Muscle layer of duodenum (tissue), 2 donors: ENCODE data around the gene SMC4.
A peak's percentile ranks its signal among the peaks of the same experiment; 100 is the strongest.

ENCODE experiments used
- H3K27ac ChIP-seq: one replicate; pipeline ENCODE4 v1.7.0; 2013; ENCODE audit warnings: mild to moderate bottlenecking, low read length
- H3K27me3 ChIP-seq: one replicate; pipeline ENCODE4 v1.7.0; 2013; ENCODE audit warnings: low read depth, mild to moderate bottlenecking, control low read depth, low read length
- H3K36me3 ChIP-seq, 2 donors: one replicate each; pipeline ENCODE4 v1.7.0; 2013; ENCODE audit warnings: low read length in 2 of 2, control low read depth in 1 of 2, mild to moderate bottlenecking in 1 of 2; ENCODE audit not compliant: insufficient read depth in 2 of 2, control insufficient read depth in 1 of 2
- H3K4me1 ChIP-seq, 2 donors: one replicate each; pipeline ENCODE4 v1.7.0; 2013; ENCODE audit warnings: low read length in 2 of 2, mild to moderate bottlenecking in 2 of 2, control low read depth in 1 of 2, moderate library complexity in 1 of 2; ENCODE audit not compliant: insufficient read depth in 2 of 2, control insufficient read depth in 1 of 2
- H3K4me3 ChIP-seq, 2 donors: one replicate each; pipeline ENCODE4 v1.7.0; 2013; ENCODE audit warnings: low read length in 2 of 2, low read depth in 1 of 2, mild to moderate bottlenecking in 1 of 2
- H3K9me3 ChIP-seq, 2 donors: one replicate each; pipeline ENCODE4 v1.7.0; 2013; ENCODE audit warnings: low read length in 2 of 2, control low read depth in 1 of 2, mild to moderate bottlenecking in 1 of 2; ENCODE audit not compliant: control insufficient read depth in 1 of 2
- donor health status: healthy.

Gene SMC4

DNA sequence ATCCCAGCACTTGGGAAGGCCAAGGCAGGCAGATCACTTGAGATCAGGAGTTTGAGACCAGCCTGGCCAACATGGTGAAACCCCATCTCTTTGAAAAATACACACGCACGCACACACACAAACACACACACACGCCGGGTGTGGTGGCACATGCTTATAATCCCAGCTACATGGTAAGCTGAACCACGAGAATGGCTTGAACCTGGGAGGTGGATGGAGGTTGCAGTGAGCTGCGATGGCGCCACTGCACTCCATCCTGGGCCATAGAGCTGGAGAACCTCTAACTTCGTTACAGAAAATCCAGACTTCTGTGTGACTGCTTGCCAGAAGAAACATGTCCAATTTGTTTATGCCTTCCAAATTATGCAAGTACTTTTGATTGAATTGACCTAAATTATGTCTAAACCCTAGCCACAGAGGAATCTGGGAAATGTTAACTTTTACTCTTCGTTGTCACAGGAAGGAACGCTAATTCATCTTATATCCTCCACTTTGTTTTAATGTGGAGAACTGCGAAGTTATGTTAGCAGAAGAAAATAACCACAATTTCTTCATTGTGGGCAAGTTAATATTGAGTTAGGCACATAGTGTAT is 28.5 kb downstream of the SMC4 start:
- no peaks in the 10 kb centered on the region for H3K4me1 ChIP-seq
- H3K4me3 ChIP-seq, result no peak overlapping the region
- no peak overlapping the region for H3K27ac ChIP-seq
- H3K27me3 ChIP-seq, result no peaks in the 10 kb centered on the region
- H3K36me3 ChIP-seq, result peaks cover 45 to 60% of the 10 kb centered on the region in 2 donors
- H3K9me3 ChIP-seq, result no peaks in the 10 kb centered on the region

DNA sequence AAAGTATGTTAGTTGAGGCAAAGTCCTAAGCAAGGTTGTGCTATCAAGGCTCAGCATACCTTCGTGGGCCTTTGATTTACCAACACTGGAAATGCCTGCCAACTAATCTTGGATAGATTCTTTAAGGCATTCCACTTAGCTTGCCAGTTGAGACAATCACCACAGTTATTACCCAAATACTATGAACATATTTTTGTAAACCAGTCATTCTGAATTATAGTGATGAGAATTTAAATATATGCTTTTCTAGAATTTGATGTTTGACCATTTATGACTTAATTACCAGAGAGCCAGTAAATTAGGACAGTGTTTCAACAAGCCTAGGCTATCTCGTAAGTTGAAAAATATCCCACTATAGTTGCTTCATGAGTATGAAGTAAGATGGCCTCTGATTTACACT is 34.6 kb downstream of the SMC4 start:
- Histone ChIP-seq H3K9me3 (no peaks in the 10 kb centered on the region), H3K36me3 (peaks cover 10 to 47% of the 10 kb centered on the region in 2 donors), H3K4me1 (no peaks in the 10 kb centered on the region), H3K4me3 (no peak overlapping the region), H3K27ac (no peak overlapping the region), H3K27me3 (no peaks in the 10 kb centered on the region)

DNA sequence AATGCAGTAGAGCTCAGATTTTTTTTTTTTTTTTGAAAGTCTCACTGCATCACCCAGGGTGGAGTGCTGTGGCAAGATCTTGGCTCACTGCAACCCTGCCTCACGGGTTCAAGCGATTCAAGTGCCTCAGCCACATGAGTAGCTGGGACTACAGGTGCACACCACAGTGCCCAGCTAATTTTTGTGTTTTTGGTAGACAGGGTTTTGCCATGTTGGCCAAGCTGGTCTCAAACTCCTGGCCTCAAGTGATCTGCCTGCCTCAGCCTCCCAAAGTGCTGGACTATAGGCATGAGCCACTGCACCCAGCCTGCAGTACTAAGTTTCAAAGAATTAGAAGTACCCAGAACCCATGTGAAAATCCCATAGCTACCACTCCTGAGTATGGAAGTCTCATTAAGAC is 35.6 kb downstream of the SMC4 start:
- H3K27ac ChIP-seq, result no peak overlapping the region
- no peak overlapping the region for H3K4me3 ChIP-seq
- no peaks in the 10 kb centered on the region for H3K27me3 ChIP-seq
- no peaks in the 10 kb centered on the region for H3K4me1 ChIP-seq
- H3K36me3 ChIP-seq, result peaks cover 10 to 45% of the 10 kb centered on the region in 2 donors
- no peaks in the 10 kb centered on the region for H3K9me3 ChIP-seq

DNA sequence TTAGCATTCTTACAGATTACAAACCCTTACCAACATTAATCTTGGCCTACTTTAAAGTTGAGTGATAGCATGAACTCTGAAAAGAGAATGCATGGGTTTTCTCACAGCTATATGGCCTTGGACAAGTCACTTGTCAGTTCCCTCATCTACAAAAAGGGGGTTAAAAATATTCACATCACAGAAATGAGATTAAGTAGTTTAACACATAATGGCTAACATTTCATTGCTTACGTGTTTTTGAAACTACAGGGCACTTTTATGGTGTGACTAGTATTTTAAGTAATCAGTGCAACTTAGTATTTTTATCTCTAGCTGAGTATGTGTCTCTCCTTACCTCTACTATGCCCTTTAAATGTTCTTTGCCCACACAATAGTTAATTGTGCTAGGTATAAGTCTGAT is 36.3 kb downstream of the SMC4 start:
- Histone ChIP-seq H3K4me1 (no peaks in the 10 kb centered on the region), H3K9me3 (no peaks in the 10 kb centered on the region), H3K27me3 (no peaks in the 10 kb centered on the region), H3K36me3 (peaks cover 10 to 39% of the 10 kb centered on the region in 2 donors), H3K27ac (no peak overlapping the region), H3K4me3 (no peak overlapping the region)

DNA sequence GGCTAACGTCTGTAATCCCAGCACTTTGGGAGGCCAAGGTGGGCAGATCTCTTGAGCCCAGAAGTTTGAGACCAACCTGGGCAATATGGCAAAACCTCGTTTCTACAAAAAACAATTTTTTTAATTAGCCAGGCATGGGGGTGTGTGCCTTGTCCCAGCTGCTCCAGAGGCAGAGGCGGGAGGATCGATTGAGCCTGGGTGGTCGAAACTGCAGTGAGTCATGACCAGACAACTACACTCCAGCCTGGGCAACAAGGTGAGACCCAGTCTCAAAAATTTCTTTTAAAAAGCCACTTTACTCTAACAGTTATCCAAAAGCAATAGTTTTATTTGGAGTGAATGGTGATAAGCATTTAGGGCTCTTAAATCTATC is 37.6 kb downstream of the SMC4 start:
- H3K36me3 ChIP-seq, result peaks cover 4 to 26% of the 10 kb centered on the region in 2 donors
- H3K27ac ChIP-seq, result no peak overlapping the region
- H3K4me1 ChIP-seq, result no peaks in the 10 kb centered on the region
- H3K4me3 ChIP-seq, result no peak overlapping the region
- H3K9me3 ChIP-seq, result no peaks in the 10 kb centered on the region
- no peaks in the 10 kb centered on the region for H3K27me3 ChIP-seq

DNA sequence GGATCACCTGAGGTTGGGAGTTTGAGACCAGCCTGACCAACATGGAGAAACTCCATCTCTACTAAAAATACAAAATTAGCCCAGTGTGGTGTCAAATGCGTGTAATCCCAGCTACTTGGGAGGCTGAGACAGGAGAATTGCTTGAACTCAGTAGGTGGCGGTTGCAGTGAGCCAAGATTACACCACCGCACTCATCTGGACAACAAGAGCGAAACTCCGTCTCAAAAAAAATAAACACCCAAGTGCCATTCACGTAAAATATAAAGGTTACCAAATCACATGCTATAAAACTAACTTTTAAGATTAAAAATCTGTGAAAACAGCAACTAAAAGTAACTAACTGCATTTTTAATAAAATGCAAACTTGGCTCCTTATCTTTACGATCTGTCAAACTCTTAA is 41.2 kb downstream of the SMC4 start:
- H3K36me3 ChIP-seq, result no peaks in the 10 kb centered on the region
- no peak overlapping the region for H3K4me3 ChIP-seq
- no peaks in the 10 kb centered on the region for H3K4me1 ChIP-seq
- no peak overlapping the region for H3K27ac ChIP-seq
- no peaks in the 10 kb centered on the region for H3K27me3 ChIP-seq
- H3K9me3 ChIP-seq, result peaks cover 0 to 2% of the 10 kb centered on the region in 2 donors

DNA sequence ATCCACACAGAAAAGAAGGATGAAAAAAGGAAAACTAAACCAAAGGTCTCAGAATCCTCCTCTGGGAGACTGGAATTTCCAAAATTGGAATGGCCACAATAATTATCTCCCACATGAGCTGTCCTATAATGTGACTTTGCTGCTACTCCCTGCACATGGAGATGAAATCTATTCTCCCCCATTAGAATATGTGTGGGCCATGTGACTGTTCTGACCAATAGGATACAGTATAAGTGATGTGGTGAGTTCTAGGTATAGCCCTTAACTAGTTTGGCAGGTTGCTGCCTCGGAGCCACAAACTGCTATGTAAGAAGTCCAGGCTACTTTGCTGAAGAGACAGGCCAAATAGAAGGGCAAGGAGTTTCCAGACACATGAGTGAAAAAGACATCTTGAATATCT is 45.0 kb downstream of the SMC4 start:
- H3K27me3 ChIP-seq, result no peaks in the 10 kb centered on the region
- no peak overlapping the region for H3K27ac ChIP-seq
- peaks cover 0 to 2% of the 10 kb centered on the region in 2 donors for H3K9me3 ChIP-seq
- H3K4me1 ChIP-seq, result peaks cover 0 to 6% of the 10 kb centered on the region in 2 donors
- no peak overlapping the region for H3K4me3 ChIP-seq
- H3K36me3 ChIP-seq, result no peaks in the 10 kb centered on the region

DNA sequence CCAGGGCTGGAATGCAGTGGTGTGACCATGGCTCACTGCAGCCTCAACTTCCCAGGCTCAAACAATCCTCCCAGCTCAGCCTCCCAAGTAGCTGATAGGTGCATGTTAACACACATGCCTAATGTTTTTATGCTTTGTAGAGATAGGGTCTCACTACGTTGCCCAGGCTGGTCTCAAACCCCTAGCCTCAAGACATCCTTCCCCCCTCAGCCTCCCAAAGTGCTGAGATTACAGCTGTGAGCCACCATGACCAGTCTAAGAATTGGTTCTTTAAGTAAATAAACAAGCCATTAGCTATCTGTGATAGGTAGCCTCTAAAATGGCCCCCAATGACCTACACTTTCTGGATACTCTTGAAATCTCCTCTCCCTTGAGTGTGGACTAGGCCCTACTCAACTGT is 46.4 kb downstream of the SMC4 start:
- peaks cover 0 to 2% of the 10 kb centered on the region in 2 donors for H3K9me3 ChIP-seq
- H3K4me3 ChIP-seq, result no peak overlapping the region
- H3K36me3 ChIP-seq, result no peaks in the 10 kb centered on the region
- peaks cover 0 to 12% of the 10 kb centered on the region in 2 donors for H3K4me1 ChIP-seq
- H3K27ac ChIP-seq, result no peak overlapping the region
- H3K27me3 ChIP-seq, result no peaks in the 10 kb centered on the region

DNA sequence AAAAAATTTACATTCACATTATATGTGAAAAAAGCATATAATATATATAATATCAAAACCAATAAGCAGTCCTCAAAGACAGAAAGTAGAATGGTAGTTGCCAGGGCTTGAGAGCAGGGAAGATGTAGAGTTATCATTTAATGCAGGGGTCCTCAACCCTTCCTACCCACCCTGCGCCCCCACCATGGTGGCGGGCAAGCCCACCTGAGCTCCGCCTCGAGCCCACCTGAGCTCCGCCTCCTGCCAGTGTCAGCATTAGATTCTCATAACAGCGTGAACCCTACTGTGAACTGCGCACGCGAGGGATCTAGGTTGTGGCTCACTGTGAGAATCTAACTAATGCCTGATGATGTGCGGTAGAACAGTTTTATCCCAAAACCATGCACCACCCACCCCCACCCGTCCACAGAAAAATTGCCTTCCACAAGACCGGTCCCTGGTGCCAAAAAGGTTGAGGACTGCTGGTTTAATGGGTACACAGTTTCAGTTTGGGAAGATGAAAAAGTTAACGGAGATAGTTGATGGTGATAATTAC is 47.1 kb downstream of the SMC4 start:
- Histone ChIP-seq H3K9me3 (peaks cover 0 to 2% of the 10 kb centered on the region in 2 donors), H3K27ac (no peak overlapping the region), H3K4me1 (peaks cover 0 to 12% of the 10 kb centered on the region in 2 donors), H3K27me3 (no peaks in the 10 kb centered on the region), H3K4me3 (no peak overlapping the region), H3K36me3 (no peaks in the 10 kb centered on the region)

DNA sequence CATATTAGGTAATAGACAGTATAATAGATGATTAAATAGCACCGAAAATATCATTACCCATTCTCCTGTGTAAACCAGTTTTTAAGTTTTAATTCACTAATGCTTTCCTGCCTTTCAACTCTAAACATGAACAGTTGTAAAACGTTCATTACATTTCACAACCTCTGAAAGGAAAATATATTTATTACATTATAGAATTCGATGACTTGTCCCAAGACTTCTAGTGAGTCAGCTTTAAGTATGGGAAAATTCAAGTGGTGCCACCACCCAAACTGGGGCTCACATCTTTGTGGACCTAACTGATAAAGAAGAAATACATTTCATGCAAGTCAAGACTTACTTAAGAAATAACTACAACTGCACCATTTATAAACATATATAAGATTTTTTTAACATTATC is 48.1 kb downstream of the SMC4 start:
- Histone ChIP-seq H3K36me3 (no peaks in the 10 kb centered on the region), H3K9me3 (peaks cover 0 to 2% of the 10 kb centered on the region in 2 donors), H3K4me1 (peaks cover 0 to 12% of the 10 kb centered on the region in 2 donors), H3K27me3 (no peaks in the 10 kb centered on the region), H3K4me3 (no peak overlapping the region), H3K27ac (no peak overlapping the region)

DNA sequence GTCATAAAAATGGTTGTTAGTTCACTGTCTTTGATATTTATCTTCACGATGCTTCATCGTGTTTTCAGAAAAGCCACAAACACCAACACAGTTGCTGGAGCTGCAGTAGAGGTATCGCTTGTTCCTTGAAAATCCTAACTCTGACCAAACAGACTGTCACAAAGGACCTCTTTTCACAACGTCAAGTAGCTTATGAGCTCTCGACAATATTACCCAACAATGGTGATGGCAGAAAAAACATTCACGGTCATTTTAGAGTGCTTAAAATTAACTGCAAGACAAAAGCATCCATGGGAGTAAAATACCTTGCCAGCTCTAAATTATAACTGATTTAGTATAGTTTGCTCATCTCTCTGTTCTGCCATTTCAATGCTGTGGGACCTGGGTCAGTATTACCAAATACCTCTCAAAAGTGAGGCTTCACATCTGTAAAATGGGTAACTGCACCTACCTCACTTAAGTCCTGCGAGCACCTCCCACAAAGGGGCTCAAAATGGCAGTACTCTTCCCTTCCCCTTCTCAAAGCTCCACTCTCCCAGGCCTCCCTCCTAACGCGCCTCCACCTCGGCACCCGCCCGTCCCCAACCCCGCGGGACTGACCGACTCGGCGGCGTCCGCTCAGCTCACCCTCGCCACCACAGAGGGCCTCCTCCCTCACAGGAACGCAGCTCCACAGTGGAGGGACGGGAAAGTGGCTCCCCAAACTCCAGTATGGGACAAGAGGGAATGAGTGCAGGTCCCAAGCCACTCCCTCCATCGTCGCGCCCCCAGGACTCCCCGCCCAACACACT is 49.6 kb downstream of the SMC4 start:
- H3K4me3 ChIP-seq, result peak overlapping the region; percentile 62 to 84
- no peaks in the 10 kb centered on the region for H3K36me3 ChIP-seq
- peaks cover 0 to 12% of the 10 kb centered on the region in 2 donors for H3K4me1 ChIP-seq
- H3K27me3 ChIP-seq, result no peaks in the 10 kb centered on the region
- H3K27ac ChIP-seq, result peak overlapping the region; percentile 51
- H3K9me3 ChIP-seq, result peaks cover 0 to 2% of the 10 kb centered on the region in 2 donors
